K562 (cell line): ENCODE results near the gene NIN.

ENCODE experiments used
- CBX5 ChIP-seq: IDR thresholded peaks from 2 replicates; pipeline ENCODE4 v1.6.1; 2014; ENCODE audit warnings: low read depth, borderline replicate concordance
- CTCF ChIP-seq, 3 experiments: IDR thresholded peaks in 2 of 3; conservative IDR thresholded peaks in 1 of 3; 2 replicates each; pipeline ENCODE4 v1.5.1; 2011 to 2012; ENCODE audit warnings: low read length in 3 of 3, mild to moderate bottlenecking in 3 of 3, control low read depth in 2 of 3, improper control_type of control experiment in 1 of 3, inconsistent platforms in 1 of 3, low read depth in 1 of 3, mixed read lengths in 1 of 3, moderate library complexity in 1 of 3; ENCODE audit not compliant: insufficient read depth in 2 of 3
- HNRNPLL ChIP-seq: fragments of 200-400 bp; formaldehyde crosslinking; IDR thresholded peaks from 2 replicates; pipeline ENCODE4 v1.6.1; 2017; ENCODE audit warnings: low read length, low read depth, mild to moderate bottlenecking; ENCODE audit not compliant: poor library complexity, severe bottlenecking
- MTF1 ChIP-seq: fragments of 250-450 bp; sonication (Bioruptor Pico); IDR thresholded peaks from 2 replicates; pipeline ENCODE4 v1.9.0; 2021; ENCODE audit warnings: moderate library complexity, mild to moderate bottlenecking, inconsistent platforms, borderline replicate concordance
- POLR2A ChIP-seq: fragments of 450-650 bp; conservative IDR thresholded peaks from 2 replicates; pipeline ENCODE4 v1.6.1; 2016
- TAF1 ChIP-seq: IDR thresholded peaks from 2 replicates; pipeline ENCODE4 v1.6.1; 2011; ENCODE audit warnings: mild to moderate bottlenecking, low read length, moderate library complexity; ENCODE audit not compliant: insufficient read depth, control insufficient read depth, severe bottlenecking; ENCODE audit errors: extremely low read depth
- TARDBP ChIP-seq: fragments of 450-650 bp; IDR thresholded peaks from 2 replicates; pipeline ENCODE4 v1.6.1; 2016
- TEAD4 ChIP-seq, 2 experiments: sonication (generic) in 1 of 2; formaldehyde crosslinking in 1 of 2; IDR thresholded peaks; 2 replicates each; pipeline versions ENCODE4 v1.6.1 to v1.8.0; 2012 to 2022; ENCODE audit warnings: borderline replicate concordance in 1 of 2, inconsistent platforms in 1 of 2, low read length in 1 of 2, mild to moderate bottlenecking in 1 of 2, missing genetic modification reagents in 1 of 2
- ZBTB33 ChIP-seq: sonication (generic); formaldehyde crosslinking; IDR thresholded peaks from 2 replicates; pipeline ENCODE4 v1.8.1; 2023; ENCODE audit warnings: mild to moderate bottlenecking, missing genetic modification reagents
- ZNF121 ChIP-seq: sonication (generic); formaldehyde crosslinking; conservative IDR thresholded peaks from 2 replicates; pipeline ENCODE4 v1.8.0; 2022; ENCODE audit warnings: missing genetic modification reagents
- ZNF507 ChIP-seq: conservative IDR thresholded peaks from 2 replicates; pipeline ENCODE4 v1.6.1; 2017; ENCODE audit warnings: missing genetic modification characterization, missing compliant biosample characterization

GRCh38 chr14:50792634-50793068, 38.3 kb downstream of the NIN start:
- TF ChIP-seq ZNF507 (no peak), TAF1 (no peak), ZNF121 (CRISPR knock-in tag) (no peak), CTCF (IDR thresholded peaks at IDR 0.05 in 2 of 3, conservative IDR thresholded peaks at IDR 0.05 in 1 of 3; ENCODE audit: insufficient read depth in 2 of 3, low read depth in 1 of 3, low read length in 3 of 3) (no peak), CBX5 (no peak), ZBTB33 (no peak), POLR2A (no peak), HNRNPLL (no peak), MTF1 (CRISPR knock-in tag) (no peak), TARDBP (no peak), TEAD4 (IDR thresholded peaks at IDR 0.05; ENCODE audit: low read length) (no peak), TEAD4 (CRISPR knock-in tag; IDR thresholded peaks at IDR 0.05; ENCODE audit: borderline replicate concordance) (no peak)
